Measurements from ENCODE around the gene SCN4A. TPM values are rescaled to one million over a fixed set of nuclear protein-coding genes. Genes with fewer than 3 reads are reported as not detected.
"Not testable (repeated sequence)": the region's sequence is repeated elsewhere in the genome, so short reads cannot be mapped to it uniquely, and the experiment has no call there.

Gene SCN4A
- total RNA-seq: 1 to 10 TPM; 3.9 to 4.4 TPM
- polyA plus RNA-seq (2013, experiment 1 of 2): 2.5 TPM
- 2.1 TPM for polyA plus RNA-seq (2013, experiment 2 of 2)
- long read RNA-seq, experiment 1: 0 reads
- long read RNA-seq, experiment 2, partial matches to known transcripts: 1 of 3 reads
- long read RNA-seq, experiment 2, other reads (novel, unspliced or antisense): 2 of 3 reads
- long read RNA-seq, experiment 3, partial matches to known transcripts: 4 of 8 reads
- long read RNA-seq, experiment 3, other reads (novel, unspliced or antisense): 4 of 8 reads
- long read RNA-seq, experiment 4, partial matches to known transcripts: 0 of 2 reads
- long read RNA-seq, experiment 4, other reads (novel, unspliced or antisense): 2 of 2 reads

GRCh38 chr17:63972796-63973195 lies at the start of gene SCN4A:
SCN4A (minus strand) TSS chr17:63972918; CDS start chr17:63972841, 77 bp downstream.
- Histone ChIP-seq H3K27ac (ENCODE audit: low read depth, low read length) (no peak within 1 kb of the TSS), H3K4me3 (ENCODE audit: low read length) (no peak within 1 kb of the TSS), H3K9me3 (ENCODE audit: control insufficient read depth, low read length) (no peaks in the 10 kb centered on the region), H3K36me3 (ENCODE audit: control insufficient read depth, insufficient read depth, low read length) (no peaks in the 10 kb centered on the region), H3K27me3 (ENCODE audit: control insufficient read depth, insufficient read depth, low read length, poor library complexity, severe bottlenecking) (no peaks in the 10 kb centered on the region), H3K9ac (ENCODE audit: extremely low read depth, low read length, poor library complexity, severe bottlenecking) (no peak within 1 kb of the TSS), H3K4me1 (ENCODE audit: control insufficient read depth, insufficient read depth, low read length) (no peaks in the 10 kb centered on the region)
- Mint-ChIP-seq H3K27me3 (ENCODE audit: insufficient read depth) (peaks cover 14% of the 10 kb centered on the region), H3K4me3 (no peak within 1 kb of the TSS), H3K36me3 (ENCODE audit: low read depth) (no peaks in the 10 kb centered on the region), H3K4me1 (peaks cover 7% of the 10 kb centered on the region), H3K9me3 (no peaks in the 10 kb centered on the region), H3K27ac (no peak within 1 kb of the TSS)
- no peak for TF ChIP-seq CTCF (conservative IDR thresholded peaks at IDR 0.05)
- WGBS, 2 experiments (ENCODE audit: insufficient coverage in 1 of 2, insufficient read length in 1 of 2): 90 to 92% methylated on average over 4 to 14 of the region's 14 CpGs
- no peak for DNase-seq

- H3K4me3 Mint-ChIP-seq: peak within 1 kb of the TSS; percentile 48
- no peaks in the 10 kb centered on the region for H3K9me3 Mint-ChIP-seq
- Histone ChIP-seq H3K4me1 (ENCODE audit: control insufficient read depth, insufficient read depth, low read length) (no peaks in the 10 kb centered on the region), H3K27ac (ENCODE audit: low read depth, low read length) (no peak within 1 kb of the TSS), H3K9me3 (ENCODE audit: control insufficient read depth, low read length) (no peaks in the 10 kb centered on the region), H3K9ac (ENCODE audit: extremely low read depth, low read length, poor library complexity, severe bottlenecking) (no peak within 1 kb of the TSS), H3K4me3 (ENCODE audit: low read length) (no peak within 1 kb of the TSS), H3K36me3 (ENCODE audit: control insufficient read depth, insufficient read depth, low read length) (no peaks in the 10 kb centered on the region), H3K27me3 (ENCODE audit: control insufficient read depth, insufficient read depth, low read length, poor library complexity, severe bottlenecking) (no peaks in the 10 kb centered on the region)
- H3K27ac Mint-ChIP-seq: no peak within 1 kb of the TSS
- H3K4me1 Mint-ChIP-seq: peaks cover 6% of the 10 kb centered on the region
- peaks cover 13% of the 10 kb centered on the region for H3K27me3 Mint-ChIP-seq (ENCODE audit: insufficient read depth)
- WGBS, 2 experiments (ENCODE audit: insufficient coverage in 1 of 2, insufficient read length in 1 of 2): 57 to 60% methylated on average over 10 to 23 of the region's 23 CpGs
- DNase-seq: peak; percentile 56
- TF ChIP-seq CTCF (conservative IDR thresholded peaks at IDR 0.05): peak; percentile 33
- H3K36me3 Mint-ChIP-seq (ENCODE audit: low read depth): no peaks in the 10 kb centered on the region
Measured at GRCh38 chr17:64020056-64020766, 47.5 kb upstream of the SCN4A start, which contains the start of gene ICAM2. ICAM2 (minus strand) TSS chr17:64020633; CDS start chr17:64006691, 13,942 bp downstream.

GRCh38 chr17:64019551-64019961 lies 46.8 kb upstream of the SCN4A start:
- not testable (repeated sequence) for H3K27ac ChIP-seq (ENCODE audit: low read depth, low read length); H3K4me1 ChIP-seq (ENCODE audit: control insufficient read depth, insufficient read depth, low read length); H3K9me3 Mint-ChIP-seq; H3K27ac Mint-ChIP-seq; H3K4me3 Mint-ChIP-seq; H3K9ac ChIP-seq (ENCODE audit: extremely low read depth, low read length, poor library complexity, severe bottlenecking); H3K9me3 ChIP-seq (ENCODE audit: control insufficient read depth, low read length); H3K36me3 Mint-ChIP-seq (ENCODE audit: low read depth); H3K4me1 Mint-ChIP-seq; H3K4me3 ChIP-seq (ENCODE audit: low read length); H3K27me3 ChIP-seq (ENCODE audit: control insufficient read depth, insufficient read depth, low read length, poor library complexity, severe bottlenecking); H3K36me3 ChIP-seq (ENCODE audit: control insufficient read depth, insufficient read depth, low read length)
- WGBS, 2 experiments (ENCODE audit: insufficient coverage in 1 of 2, insufficient read length in 1 of 2): 84 to 87% methylated on average over 9 of the region's 9 CpGs
- peak; percentile 23 for DNase-seq
- H3K27me3 Mint-ChIP-seq (ENCODE audit: insufficient read depth): peaks cover 13% of the 10 kb centered on the region

All from endodermal cell (in vitro differentiated cells).